HG03565 (cell line): ENCODE data around the gene CPXM1.

ENCODE experiments used
- ATAC-seq: cut with Tn5 transposase; IDR thresholded peaks from one replicate; pipeline ENCODE4 v1.9.1; 2021; ENCODE audit warnings: mild to moderate bottlenecking, moderate library complexity; ENCODE audit not compliant: unreplicated experiment

Gene CPXM1

DNA sequence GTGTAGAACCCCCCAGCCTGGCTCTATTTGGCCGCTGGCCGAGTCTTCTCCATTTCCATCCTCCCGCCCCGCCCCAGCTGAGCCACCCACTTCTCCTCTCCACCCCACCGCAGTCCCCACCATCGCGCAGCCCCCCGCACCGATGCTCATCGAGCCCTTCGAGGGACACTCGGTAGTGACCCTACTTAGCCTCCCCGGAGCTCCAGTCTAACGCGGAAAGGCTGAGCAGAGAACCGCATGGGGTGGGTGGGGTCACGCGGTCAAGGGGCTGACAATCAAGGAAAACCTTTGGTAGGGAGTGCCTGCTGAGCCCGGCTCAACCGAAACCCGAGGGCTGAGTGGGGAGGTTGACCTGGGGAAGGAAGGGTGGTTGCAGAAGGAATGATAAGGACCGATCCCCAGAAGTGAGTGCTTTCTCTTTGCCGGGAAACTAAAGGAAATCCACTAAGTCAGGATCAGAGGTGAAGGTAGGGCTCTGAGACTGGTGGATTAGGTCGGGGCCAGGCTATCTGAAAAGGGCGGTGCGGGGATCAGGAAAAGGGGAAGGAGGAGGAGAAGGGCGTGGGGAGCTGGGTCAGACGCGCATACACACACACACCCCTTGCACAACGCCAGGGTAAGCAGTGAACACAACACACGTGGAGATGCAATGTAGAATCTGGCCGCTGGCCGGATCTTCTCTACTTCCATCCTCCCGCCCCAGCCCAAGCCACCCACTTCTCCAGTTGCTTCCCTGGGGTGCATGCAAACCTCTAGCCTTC, 49.8 kb downstream of the CPXM1 start:
- no peak for ATAC-seq

DNA sequence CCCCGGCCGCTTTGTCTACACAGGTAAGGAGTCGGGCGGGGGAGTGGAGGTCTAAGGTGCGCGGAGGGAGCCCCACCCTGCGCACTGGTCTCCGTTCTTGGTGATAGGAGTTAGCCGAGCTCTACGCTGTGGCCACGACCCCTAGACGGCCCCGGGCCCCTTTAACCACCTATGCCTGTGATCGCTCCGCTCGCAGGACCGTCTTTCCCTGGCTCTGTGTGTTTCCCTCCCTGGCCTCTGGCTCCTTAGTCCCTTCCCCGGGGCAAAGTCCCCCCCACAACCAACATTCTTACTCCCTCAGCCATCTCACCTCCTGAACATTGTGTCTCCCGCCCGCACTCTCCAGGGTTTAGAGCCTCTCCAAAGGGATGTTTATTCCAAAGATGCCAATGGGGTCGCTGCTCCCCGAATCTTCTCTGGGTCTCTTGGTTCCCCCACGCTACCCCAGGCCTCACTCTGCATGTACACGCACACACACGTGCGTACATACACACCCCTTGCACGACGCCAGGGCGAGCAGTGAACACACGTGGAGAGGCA, 50.4 kb downstream of the CPXM1 start:
- no peak for ATAC-seq

DNA sequence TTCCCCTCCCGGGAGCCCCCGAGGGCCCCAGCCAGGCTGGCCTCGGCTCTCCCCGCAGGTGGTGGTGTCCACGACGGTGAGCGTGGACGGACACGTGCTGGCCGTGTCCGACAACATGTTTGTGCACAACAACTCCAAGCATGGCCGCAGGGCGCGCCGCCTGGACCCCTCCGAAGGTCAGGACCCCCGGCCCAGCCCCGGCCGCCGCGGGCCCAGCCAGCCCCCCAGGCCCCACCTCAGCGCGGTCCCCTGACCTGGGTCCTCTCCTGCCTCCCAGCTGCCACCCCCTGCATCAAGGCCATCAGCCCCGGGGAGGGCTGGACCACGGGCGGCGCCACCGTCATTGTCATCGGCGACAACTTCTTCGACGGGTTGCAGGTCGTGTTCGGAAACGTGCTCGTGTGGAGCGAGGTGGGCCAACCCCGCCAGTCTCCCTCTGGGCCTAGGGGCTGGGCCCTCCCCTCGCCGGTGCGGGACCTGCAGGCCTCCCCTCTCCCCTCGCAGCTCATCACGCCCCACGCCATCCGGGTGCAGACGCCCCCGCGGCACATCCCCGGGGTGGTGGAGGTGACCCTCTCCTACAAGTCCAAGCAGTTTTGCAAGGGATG, 51.0 kb downstream of the CPXM1 start:
- no peak for ATAC-seq

DNA sequence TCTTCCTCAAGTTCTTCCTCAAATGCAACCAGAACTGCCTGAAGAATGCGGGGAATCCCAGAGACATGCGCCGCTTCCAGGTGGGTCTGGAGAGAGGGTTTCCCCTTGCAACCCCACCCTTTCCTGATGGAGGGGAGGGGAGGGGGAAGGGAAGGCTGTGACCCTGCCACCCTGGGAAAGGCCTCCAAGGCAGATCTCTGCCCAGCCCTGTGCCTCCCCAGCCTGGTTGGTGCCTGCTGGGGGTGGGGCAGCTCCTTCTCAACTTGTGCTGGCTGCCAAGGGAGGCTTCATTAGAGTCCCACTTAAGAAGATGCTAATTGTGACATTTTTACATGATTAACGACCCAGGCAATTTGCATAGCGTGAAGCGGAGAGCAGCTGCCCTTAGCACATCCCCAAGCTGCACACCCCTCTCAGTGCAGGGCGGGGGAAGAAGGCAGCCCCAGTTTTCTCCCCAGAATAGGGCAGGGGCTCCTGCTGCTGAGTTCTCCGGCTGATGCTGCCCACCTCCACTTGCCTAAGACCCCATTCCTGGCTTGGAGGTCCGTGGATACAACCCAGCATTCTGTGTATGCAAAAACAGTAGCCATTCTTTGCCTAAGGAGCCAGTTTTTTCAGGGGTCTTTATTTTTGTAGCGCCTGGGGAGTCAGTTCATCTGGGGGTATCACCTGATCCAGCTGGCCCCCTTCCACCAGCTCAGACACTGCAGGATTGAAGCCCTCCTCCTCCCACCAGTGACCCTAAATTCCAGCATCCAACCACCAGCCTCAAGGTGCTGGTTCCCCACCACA, 51.7 kb downstream of the CPXM1 start:
- no peak for ATAC-seq

DNA sequence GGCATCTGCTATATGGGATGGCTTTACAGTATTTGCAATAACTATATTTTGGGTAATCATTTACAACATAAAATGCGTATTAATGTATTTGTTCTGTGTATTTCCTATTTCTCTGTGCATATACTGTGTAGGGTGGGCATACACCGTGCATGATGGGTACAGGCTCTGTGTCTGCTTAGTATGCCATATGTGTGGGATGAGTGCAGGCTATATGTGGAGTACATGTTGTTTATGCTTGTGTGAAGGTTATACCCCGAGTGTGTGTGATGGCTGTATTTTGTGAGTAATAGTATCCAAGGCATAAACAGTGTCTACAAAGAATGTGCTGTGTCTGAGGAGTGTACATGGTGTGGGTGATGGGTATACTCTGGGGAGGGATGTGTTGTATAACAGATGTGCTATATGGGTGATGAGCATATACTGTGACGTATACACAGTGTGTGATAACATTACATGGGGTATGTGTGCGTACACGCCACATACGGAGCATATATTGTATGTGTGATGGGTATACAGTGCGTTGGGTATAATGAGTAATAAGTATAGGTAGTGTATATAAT, 52.7 kb downstream of the CPXM1 start:
- ATAC-seq, result no peak

DNA sequence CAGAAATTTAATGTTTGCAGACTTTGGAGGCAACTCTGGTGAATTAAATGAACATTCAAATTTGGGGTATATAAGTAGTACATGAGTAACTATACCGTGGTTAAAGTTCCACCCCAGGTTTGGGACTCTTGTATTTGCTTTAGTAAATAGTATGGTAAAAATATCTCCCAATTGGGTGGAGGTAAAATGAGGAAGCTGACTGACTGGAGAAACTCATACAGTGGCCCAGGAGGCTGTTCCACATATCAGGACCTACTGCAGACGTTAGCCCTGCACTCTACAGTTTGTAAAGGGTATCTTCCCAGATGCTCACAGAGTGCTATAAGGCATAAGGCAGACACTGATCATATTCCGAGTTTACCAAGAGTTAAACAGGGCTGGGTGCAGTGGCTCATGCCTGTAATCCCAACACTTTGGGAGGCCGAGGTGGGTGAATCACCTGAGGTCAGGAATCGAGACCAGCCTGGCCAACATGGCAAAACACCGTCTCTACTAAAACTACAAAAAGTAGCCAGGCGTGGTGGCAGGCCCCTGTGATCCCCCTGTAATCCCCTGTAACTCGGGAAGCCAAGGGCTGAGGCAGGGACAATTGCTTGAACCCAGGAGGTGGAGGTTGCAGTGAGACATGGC, 53.7 kb downstream of the CPXM1 start:
- no peak for ATAC-seq

DNA sequence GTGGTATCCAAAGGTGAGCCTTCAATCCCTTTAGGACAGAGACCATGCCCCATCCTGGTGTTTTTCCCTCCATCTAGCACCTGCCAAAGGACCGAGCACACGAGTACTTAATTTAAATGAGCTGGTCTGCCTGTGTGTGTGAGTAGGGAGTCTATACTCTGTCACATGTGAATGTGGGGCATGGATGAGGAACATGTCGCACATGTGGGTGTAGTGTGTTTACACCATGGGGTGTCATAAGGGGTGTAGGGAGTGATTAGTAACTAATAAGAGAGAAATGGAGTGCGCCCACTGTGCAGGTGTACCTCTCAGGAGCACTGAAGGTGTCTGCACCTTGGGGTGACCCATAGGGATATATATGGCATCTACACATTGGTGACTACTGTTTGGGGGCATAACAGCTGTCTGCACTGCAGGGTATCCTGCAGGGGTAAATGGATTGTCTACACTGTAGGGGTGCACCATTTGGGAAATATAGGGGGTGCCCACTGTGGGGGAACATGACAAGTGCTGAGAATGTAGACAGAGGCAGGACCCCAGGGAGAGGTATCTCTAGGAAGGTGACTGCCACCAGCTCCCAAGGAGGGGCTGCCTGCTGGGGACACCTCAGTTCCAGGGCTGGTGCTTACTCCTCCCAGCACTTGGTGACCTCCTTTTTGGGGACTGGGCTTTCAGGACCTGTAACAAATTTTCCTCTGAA, 54.3 kb downstream of the CPXM1 start:
- ATAC-seq, result no peak

DNA sequence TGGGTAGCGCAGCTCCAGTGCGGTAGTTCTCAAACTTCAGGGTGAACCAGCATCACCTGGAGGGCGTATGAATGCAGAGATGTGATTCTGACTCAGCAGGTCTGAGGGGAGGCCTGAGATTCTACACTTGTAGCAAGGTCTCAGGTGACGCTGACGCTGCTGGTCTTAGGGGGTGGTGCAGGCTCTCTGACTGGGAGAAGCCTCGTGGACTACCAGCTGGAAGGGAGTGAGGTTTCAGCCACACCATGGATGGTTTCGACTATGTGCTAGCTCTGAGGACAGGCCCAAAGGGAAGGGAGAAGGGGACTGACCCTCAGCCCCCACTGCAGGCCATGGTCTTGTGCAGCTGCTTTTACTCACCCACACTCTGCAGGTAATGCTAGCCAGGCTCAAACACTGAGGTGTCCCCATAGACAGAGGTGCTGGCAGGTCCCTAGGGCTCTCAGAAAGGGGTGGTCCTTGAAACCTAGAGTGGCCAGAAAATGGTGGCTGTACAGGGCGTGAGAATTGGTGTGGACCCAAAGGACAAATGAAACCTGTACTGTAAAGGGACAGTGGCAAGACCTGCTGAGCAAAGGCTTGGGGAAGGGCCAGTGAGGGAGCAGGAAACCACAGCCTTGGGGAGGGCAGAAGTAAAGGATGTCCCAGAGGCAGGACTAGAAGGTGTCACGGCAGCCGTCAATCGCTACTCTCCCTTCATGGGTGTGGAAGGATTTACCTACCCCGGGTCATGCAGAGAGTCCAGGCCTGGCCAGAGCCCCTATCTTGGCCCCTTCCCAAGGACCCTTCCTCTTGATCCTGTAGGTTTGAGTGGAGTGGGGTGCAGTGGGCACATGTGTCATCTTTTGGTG, 55.1 kb downstream of the CPXM1 start:
- ATAC-seq, result no peak
